CD4-positive, alpha-beta T cell (primary cell): ENCODE results near the gene DLGAP3. TPM values are rescaled to one million over a fixed set of nuclear protein-coding genes. Genes with fewer than 3 reads are reported as not detected.

ENCODE experiments used
- ATAC-seq: fragments of 200-7000 bp; cut with Tn5 transposase; one replicate; pipeline ENCODE4 v1.10.0; 2022; ENCODE audit warnings: mild to moderate bottlenecking; ENCODE audit not compliant: poor library complexity
- CTCF ChIA-PET: fragments of 350-600 bp; sonication (Branson Sonifier 250); formaldehyde crosslinking; loops from one replicate; lab custom pipeline; 2021; ENCODE audit warnings: antibody characterized with exemption, inconsistent platforms; lab: Charles Lee
- POLR2A ChIA-PET: fragments of 350-600 bp; sonication (Branson Sonifier 250); formaldehyde crosslinking; loops from one replicate; lab custom pipeline; 2021; ENCODE audit warnings: antibody characterized with exemption, inconsistent platforms; lab: Charles Lee
- DNase-seq, 14 experiments: peaks; one replicate each; pipeline ENCODE4 v3.0.0-alpha.2; 2013 to 2020; ENCODE audit warnings: mixed read lengths in 2 of 14
- H3K27ac ChIP-seq, 2 donors: one replicate each; pipeline versions ENCODE4 v1.5.1 to v1.7.0; 2013; ENCODE audit warnings: low read length in 2 of 2, low read depth in 1 of 2, mild to moderate bottlenecking in 1 of 2
- H3K27me3 ChIP-seq, 2 experiments: 1 replicate in 1 of 2; 2 replicates in 1 of 2; pipeline versions ENCODE4 v1.6.1 to v1.7.0; 2013; ENCODE audit warnings: low read length in 2 of 2, control low read depth in 1 of 2, mild to moderate bottlenecking in 1 of 2, moderate library complexity in 1 of 2; ENCODE audit not compliant: insufficient read depth in 2 of 2, control insufficient read depth in 1 of 2
- H3K36me3 ChIP-seq: one replicate; pipeline ENCODE4 v1.6.1; 2013; ENCODE audit warnings: low read length, control low read depth; ENCODE audit not compliant: insufficient read depth
- H3K4me1 ChIP-seq: one replicate; pipeline ENCODE4 v1.6.1; 2013; ENCODE audit warnings: low read length, control low read depth; ENCODE audit not compliant: insufficient read depth
- H3K4me3 ChIP-seq: one replicate; pipeline ENCODE4 v1.5.1; 2013; ENCODE audit warnings: mild to moderate bottlenecking, low read length, moderate library complexity
- H3K9me3 ChIP-seq, 2 experiments: 1 replicate in 1 of 2; 2 replicates in 1 of 2; pipeline versions ENCODE4 v1.6.1 to v1.7.0; 2013; ENCODE audit warnings: low read length in 2 of 2, mild to moderate bottlenecking in 2 of 2, control low read depth in 1 of 2, moderate library complexity in 1 of 2; ENCODE audit not compliant: control insufficient read depth in 1 of 2, insufficient read depth in 1 of 2
- H3K27ac Mint-ChIP-seq: one replicate; pipeline ENCODE4 v1.8.0; 2020; ENCODE audit warnings: mixed read lengths
- H3K27me3 Mint-ChIP-seq: one replicate; pipeline ENCODE4 v1.8.0; 2021; ENCODE audit warnings: mixed read lengths
- H3K36me3 Mint-ChIP-seq: one replicate; pipeline ENCODE4 v1.8.0; 2021; ENCODE audit warnings: low read depth, mixed read lengths
- H3K4me1 Mint-ChIP-seq: one replicate; pipeline ENCODE4 v1.8.0; 2021; ENCODE audit warnings: low read depth, mixed read lengths
- H3K4me3 Mint-ChIP-seq: one replicate; pipeline ENCODE4 v1.8.0; 2020; ENCODE audit warnings: mild to moderate bottlenecking, mixed read lengths
- H3K9me3 Mint-ChIP-seq: one replicate; pipeline ENCODE4 v1.8.0; 2020; ENCODE audit warnings: mixed read lengths
- intact Hi-C, 2 experiments: fragments of 100-400 bp; cut with DNase I in 1 of 2; cut with micrococcal nuclease in 1 of 2; formaldehyde crosslinking; loops; one replicate each; pipeline versions ENCODE4 v1.15.1 to v1.9.0; 2023 to 2025; cut with DNase I, micrococcal nuclease
- total RNA-seq, 174 experiments: library from RNA in 2 of 174; stranded (reverse) in 2 of 174; gene quantifications; one replicate each; pipeline ENCODE4 v1.2.3 and lab custom pipeline; 2021 to 2026
- TF ChIP-seq, protein P1 (sequence below): fragments of 200-600 bp; IDR thresholded peaks from one replicate; pipeline ENCODE4 v1.8.0; 2022; ENCODE audit warnings: antibody characterized with exemption, mild to moderate bottlenecking

DLGAP3 gene
- total RNA-seq, 2 experiments from 2014 or later, result 0.34 to 0.44 TPM

DNA sequence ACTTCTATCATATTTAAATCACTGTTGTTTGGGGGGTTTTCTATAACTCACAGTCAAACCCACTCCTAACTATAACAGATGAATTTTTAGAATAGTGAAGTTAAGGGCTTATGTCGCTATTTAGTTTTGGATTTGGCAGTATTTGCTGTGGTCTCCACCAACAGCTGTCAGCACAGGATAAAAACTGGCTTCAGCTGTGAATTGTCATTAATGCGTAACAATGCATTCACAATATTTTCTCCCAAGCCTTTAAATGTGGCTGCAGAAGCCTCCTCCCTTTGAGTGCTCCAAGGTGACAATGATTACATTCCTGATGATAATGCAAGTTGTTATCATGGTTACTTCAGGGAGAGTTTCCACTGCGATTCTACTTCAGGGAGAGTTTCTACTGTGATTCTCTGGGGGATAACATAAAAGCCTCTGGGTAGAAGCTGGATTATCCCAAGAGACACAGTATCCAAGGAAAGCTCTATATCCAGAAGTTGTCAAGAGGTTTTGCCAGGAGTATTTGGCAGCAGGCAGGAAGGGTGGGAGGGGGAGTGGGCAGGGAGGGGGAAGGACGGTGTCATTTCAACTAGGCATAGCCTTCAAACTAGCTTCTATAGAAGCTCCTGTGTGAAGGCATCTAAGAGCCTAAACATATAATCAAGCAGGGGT is 55.0 kb downstream of the DLGAP3 start:
- intact Hi-C loops, result loop anchor here in 1 of 2 experiments (5.0 kb wide), 1 partner anchor 888 kb away; no protein-coding TSS in a partner anchor
- no peak overlapping the region for H3K27ac Mint-ChIP-seq
- no peaks in the 10 kb centered on the region for H3K9me3 Mint-ChIP-seq
- DNase-seq (no peak), ATAC-seq (no peak)
- Histone ChIP-seq H3K9me3 (no peaks in the 10 kb centered on the region), H3K27me3 (peaks cover 16 to 28% of the 10 kb centered on the region in 2 experiments), H3K27ac (no peak overlapping the region), H3K4me1 (peaks cover 12% of the 10 kb centered on the region), H3K4me3 (no peak overlapping the region), H3K36me3 (no peaks in the 10 kb centered on the region)
- H3K27me3 Mint-ChIP-seq, result peaks cover 69% of the 10 kb centered on the region
- TF ChIP-seq, protein P1, sequence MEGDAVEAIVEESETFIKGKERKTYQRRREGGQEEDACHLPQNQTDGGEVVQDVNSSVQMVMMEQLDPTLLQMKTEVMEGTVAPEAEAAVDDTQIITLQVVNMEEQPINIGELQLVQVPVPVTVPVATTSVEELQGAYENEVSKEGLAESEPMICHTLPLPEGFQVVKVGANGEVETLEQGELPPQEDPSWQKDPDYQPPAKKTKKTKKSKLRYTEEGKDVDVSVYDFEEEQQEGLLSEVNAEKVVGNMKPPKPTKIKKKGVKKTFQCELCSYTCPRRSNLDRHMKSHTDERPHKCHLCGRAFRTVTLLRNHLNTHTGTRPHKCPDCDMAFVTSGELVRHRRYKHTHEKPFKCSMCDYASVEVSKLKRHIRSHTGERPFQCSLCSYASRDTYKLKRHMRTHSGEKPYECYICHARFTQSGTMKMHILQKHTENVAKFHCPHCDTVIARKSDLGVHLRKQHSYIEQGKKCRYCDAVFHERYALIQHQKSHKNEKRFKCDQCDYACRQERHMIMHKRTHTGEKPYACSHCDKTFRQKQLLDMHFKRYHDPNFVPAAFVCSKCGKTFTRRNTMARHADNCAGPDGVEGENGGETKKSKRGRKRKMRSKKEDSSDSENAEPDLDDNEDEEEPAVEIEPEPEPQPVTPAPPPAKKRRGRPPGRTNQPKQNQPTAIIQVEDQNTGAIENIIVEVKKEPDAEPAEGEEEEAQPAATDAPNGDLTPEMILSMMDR, result no peak
- ChIA-PET CTCF (no interaction called here), POLR2A (no interaction called here)
- no peak overlapping the region for H3K4me3 Mint-ChIP-seq
- no peaks in the 10 kb centered on the region for H3K36me3 Mint-ChIP-seq
- H3K4me1 Mint-ChIP-seq, result peaks cover 12% of the 10 kb centered on the region

DNA sequence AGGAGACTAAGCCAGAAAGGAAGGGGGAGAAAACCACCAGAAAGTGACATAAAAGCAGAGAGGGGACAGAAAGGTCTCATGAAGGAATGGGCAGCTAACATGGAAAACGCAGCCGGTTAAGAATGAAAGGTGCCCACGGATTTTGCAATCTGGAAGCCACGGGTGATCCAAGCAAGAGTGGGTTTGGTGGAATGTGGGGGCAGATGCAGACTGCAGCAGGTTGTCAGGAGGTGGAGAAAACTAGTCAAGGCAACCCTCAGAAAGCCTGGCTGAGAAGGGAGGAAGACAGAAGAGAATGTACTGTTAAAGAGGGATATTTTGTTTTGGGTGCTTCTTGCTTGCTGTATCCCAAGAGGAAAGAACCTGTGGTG is 57.3 kb downstream of the DLGAP3 start:
- Histone ChIP-seq H3K9me3 (no peaks in the 10 kb centered on the region), H3K27me3 (peaks cover 16 to 27% of the 10 kb centered on the region in 2 experiments), H3K4me1 (peaks cover 14% of the 10 kb centered on the region), H3K4me3 (no peak overlapping the region), H3K36me3 (no peaks in the 10 kb centered on the region), H3K27ac (no peak overlapping the region)
- intact Hi-C loops, result loop anchor here in 1 of 2 experiments (5.0 kb wide), 1 partner anchor 890 kb away; no protein-coding TSS in a partner anchor
- TF ChIP-seq, protein P1, result no peak
- peaks cover 22% of the 10 kb centered on the region for H3K4me1 Mint-ChIP-seq
- DNase-seq, result no peak
- CTCF ChIA-PET, result no interaction called here
- POLR2A ChIA-PET, result no interaction called here
- no peaks in the 10 kb centered on the region for H3K36me3 Mint-ChIP-seq
- no peak overlapping the region for H3K4me3 Mint-ChIP-seq
- no peaks in the 10 kb centered on the region for H3K9me3 Mint-ChIP-seq
- peaks cover 54% of the 10 kb centered on the region for H3K27me3 Mint-ChIP-seq
- ATAC-seq, result no peak
- no peak overlapping the region for H3K27ac Mint-ChIP-seq

DNA sequence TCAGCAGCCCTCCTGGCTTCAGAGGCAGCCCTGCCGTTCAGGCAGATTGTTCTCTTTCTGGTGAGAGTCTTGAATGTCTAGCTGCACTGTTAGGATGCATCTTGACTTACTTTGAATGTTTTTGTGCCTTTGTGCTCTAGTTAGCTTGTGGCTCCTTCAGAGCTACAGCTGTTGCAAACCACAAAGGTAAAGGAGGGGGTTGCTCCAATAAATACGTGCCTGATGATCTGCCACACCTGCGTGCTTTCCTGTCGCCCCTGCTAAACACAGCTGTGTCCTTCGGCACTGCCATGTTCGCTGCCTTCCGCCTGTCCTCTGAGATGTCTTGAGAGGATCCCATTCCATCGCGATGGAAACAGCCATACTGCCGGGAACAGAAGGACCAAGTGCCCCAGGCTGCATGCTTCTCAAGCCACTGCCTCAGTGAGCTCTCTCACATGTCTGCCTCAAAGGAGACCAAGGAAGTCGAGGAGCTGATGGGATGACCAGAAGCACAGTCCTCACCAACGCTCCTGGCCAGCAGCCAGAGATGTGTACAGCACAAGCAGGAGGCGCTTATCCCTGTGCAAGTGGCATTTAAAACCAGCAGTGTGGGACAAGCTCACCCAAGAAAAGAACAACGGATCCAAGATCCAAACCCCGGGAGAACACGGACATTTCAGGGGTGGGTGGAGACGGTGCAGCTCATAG is 57.9 kb downstream of the DLGAP3 start:
- Mint-ChIP-seq H3K27me3 (peaks cover 48% of the 10 kb centered on the region), H3K4me3 (peak overlapping the region; percentile 45), H3K36me3 (no peaks in the 10 kb centered on the region), H3K9me3 (no peaks in the 10 kb centered on the region), H3K27ac (peak overlapping the region; percentile 16), H3K4me1 (peaks cover 22% of the 10 kb centered on the region)
- TF ChIP-seq, protein P1, result no peak
- intact Hi-C loops, result loop anchor here in 1 of 2 experiments (5.0 kb wide), 1 partner anchor 891 kb away; no protein-coding TSS in a partner anchor
- ATAC-seq, result peak; percentile 61
- Histone ChIP-seq H3K36me3 (no peaks in the 10 kb centered on the region), H3K4me1 (peaks cover 20% of the 10 kb centered on the region), H3K4me3 (no peak overlapping the region), H3K9me3 (no peaks in the 10 kb centered on the region), H3K27ac (no peak overlapping the region), H3K27me3 (peaks cover 16 to 24% of the 10 kb centered on the region in 2 experiments)
- DNase-seq, result no peak
- ChIA-PET POLR2A (no interaction called here), CTCF (interaction anchor here (1.7 kb wide), 1 partner anchor 19 kb away, joined by 5 read pairs; no protein-coding TSS in a partner anchor)
